NCI-H510A treated with DMSO at 0.1 percent for 48 hours (cell line): ENCODE measurements around the gene TAGLN.
A peak's percentile ranks its signal among the peaks of the same experiment; 100 is the strongest.

Experiments used
- DNase-seq: peaks from one replicate; lab custom pipeline; 2025; lab: John Stamatoyannopoulos, UW

TAGLN gene

GRCh38 chr11:117230999-117231841 is 32.0 kb downstream of the TAGLN start:
- DNase-seq, result peak; percentile 19

DNA sequence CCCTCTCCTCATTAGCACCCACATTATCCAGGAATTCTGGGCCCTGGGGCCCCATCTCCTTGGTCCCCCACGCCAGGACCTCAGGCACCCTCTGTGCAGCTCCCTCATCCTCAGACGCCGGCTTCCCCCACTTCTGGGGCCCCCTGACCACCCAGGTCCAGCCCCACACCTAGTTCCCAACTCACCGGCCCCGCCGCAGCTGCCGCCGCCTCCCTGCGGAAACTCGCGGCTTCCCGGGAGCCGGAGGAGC is 32.6 kb downstream of the TAGLN start, which contains the start of gene PCSK7:
PCSK7 (minus strand) TSS at position 232 of the 250 bp plus-strand sequence. CDS start 2,229 bp downstream, outside the sequence.
- no peak for DNase-seq

GRCh38 chr11:117232092-117232878 is 33.1 kb downstream of the TAGLN start, which contains the start of gene RNF214:
Gene RNF214 (plus strand): TSS chr11:117232671. CDS start chr11:117234273, 1,602 bp downstream.
- DNase-seq, result peak; percentile 67

DNA sequence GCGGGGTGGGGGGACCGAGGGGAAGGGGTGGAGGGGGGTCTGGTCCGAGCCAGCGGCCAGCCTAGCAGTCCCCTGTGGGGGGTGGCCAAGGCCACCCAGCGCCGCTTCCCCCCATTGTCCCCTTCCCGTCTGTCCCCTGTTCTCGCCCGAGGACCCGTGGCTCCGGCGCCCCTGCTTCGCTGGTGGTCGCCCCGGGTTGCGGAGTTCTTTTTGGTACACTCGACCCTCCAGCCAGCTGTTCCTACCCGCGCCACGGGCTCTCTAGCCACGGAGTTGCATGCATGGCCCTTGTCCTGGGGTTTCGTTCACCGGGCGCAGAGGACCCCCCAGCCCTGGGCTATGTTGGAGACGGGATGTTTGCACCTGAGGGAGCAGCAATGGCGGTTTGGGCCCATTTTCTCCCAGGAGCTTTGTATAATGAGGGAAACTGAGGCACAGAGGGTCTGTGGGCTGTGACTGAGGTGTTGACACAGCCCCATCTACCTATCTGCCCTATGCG is 33.8 kb downstream of the TAGLN start:
- DNase-seq, result no peak

DNA sequence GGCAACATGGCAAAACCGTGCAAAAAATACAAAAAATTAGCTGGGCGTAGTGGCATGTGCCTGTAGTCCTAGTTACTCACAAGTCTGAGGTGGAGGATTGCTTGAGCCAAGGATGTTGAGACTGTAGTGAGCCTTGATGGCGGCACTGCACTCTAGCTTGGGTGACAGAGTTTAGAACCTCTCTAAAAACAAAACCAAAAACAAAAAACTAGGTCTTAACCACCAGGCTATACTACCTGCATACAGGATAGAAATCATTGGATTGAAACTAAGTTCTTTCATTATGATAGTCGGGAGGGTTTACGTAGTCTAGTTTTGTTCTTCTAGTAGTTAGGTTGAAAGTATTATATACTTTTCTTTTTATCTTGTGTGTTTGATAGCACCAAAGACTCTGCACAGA is 39.1 kb downstream of the TAGLN start:
- no peak for DNase-seq

DNA sequence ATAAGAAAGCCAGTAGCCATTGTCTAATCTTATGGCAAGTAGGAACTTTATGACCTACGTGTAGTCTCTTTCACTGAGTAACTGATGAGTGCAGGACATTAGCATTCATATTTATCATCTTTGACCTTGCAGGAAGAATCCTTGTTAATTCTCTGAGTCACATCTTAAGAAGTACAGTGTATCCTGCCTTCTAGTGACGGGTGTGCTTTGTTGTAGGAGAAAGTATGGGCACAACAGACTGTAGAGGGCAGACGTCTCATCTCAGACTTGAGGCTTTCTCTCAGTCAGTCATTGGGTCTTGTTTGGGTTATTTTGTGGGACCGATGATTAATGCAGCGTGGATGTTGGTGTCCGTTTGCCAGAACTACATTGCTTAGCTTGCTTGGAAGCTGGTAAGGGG is 40.1 kb downstream of the TAGLN start:
- DNase-seq, result no peak

DNA sequence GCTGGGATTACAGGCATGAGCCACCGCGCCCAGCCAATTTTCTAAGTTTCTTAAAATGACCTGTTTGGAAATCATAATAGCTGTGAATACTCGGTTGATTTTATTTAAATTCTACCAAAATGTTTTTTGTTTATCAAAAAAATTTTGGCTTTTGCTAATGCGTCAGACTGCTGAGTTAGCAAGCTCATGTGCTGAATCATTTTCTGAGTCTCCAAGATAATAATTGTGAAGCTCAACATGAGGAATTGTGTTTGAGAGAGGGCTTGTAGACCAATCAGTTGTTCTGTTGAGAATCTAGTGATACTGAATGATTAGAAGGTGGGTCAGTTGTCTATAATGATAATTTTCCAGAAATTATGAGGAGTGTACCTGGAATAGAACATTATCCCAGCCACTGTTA is 49.2 kb downstream of the TAGLN start:
- no peak for DNase-seq

DNA sequence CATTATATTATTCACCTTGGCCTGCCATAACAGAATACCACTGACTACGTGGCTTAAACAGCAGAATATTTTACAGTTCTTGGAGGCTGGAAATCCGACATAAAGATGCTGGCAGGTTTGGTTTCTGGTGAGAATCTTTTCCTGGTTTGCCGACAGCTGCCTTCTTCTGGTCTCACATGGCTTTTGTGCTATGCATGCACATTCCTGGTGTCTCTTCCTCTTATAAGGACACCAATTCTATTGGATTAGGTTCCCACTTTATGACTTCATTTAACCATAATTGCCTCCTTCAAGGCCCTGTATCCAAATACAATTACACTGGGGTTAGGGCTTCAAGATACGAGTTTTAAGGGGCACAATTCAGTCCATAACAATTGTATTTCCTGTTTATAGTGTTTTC is 50.4 kb downstream of the TAGLN start:
- no peak for DNase-seq

- DNase-seq, result no peak
These were observed 52.3 kb downstream of the TAGLN start for GRCh38 chr11:117251506-117251905.

- peak; percentile 66 for DNase-seq
These were observed 56.8 kb downstream of the TAGLN start for GRCh38 chr11:117255966-117256365.

GRCh38 chr11:117256573-117256972 is 57.4 kb downstream of the TAGLN start:
- no peak for DNase-seq
